Skeletal muscle tissue (tissue), 4 donors: Measurements from ENCODE around the gene CAPN10. TPM values are rescaled to one million over a fixed set of nuclear protein-coding genes. Genes with fewer than 3 reads are reported as not detected.

Source experiments
- H3K27ac ChIP-seq: one replicate; pipeline ENCODE4 v1.7.0; 2013; ENCODE audit warnings: mild to moderate bottlenecking, low read depth, low read length, inconsistent platforms
- H3K27me3 ChIP-seq, 3 donors: one replicate each; pipeline ENCODE4 v1.7.0; 2013; ENCODE audit warnings: low read length in 3 of 3; ENCODE audit not compliant: control insufficient read depth in 3 of 3, insufficient read depth in 3 of 3
- H3K36me3 ChIP-seq, 3 donors: one replicate each; pipeline ENCODE4 v1.7.0; 2013; ENCODE audit warnings: low read length in 3 of 3; ENCODE audit not compliant: control insufficient read depth in 3 of 3, insufficient read depth in 3 of 3
- H3K4me1 ChIP-seq, 3 donors: one replicate each; pipeline ENCODE4 v1.7.0; 2013; ENCODE audit warnings: low read length in 3 of 3, mild to moderate bottlenecking in 3 of 3; ENCODE audit not compliant: control insufficient read depth in 3 of 3, insufficient read depth in 3 of 3
- H3K4me3 ChIP-seq, 3 donors: one replicate each; pipeline ENCODE4 v1.7.0; 2013; ENCODE audit warnings: low read length in 3 of 3
- H3K9ac ChIP-seq, 3 donors: one replicate each; pipeline ENCODE4 v1.7.0; 2013; ENCODE audit warnings: low read length in 3 of 3, mild to moderate bottlenecking in 3 of 3, moderate library complexity in 2 of 3, low read depth in 1 of 3
- H3K9me3 ChIP-seq, 3 donors: one replicate each; pipeline ENCODE4 v1.7.0; 2013; ENCODE audit warnings: low read length in 3 of 3; ENCODE audit not compliant: control insufficient read depth in 3 of 3
- total RNA-seq: library from RNA; depleted of rRNA; stranded (reverse); fragments of >200 nt; gene quantifications from one replicate; pipeline ENCODE4 v1.2.3, GENCODE V29; 2014
- donor health status: Osteomylitis.

CAPN10 gene
- total RNA-seq, 1 donor from 2014 or later, result 12.0 TPM

DNA sequence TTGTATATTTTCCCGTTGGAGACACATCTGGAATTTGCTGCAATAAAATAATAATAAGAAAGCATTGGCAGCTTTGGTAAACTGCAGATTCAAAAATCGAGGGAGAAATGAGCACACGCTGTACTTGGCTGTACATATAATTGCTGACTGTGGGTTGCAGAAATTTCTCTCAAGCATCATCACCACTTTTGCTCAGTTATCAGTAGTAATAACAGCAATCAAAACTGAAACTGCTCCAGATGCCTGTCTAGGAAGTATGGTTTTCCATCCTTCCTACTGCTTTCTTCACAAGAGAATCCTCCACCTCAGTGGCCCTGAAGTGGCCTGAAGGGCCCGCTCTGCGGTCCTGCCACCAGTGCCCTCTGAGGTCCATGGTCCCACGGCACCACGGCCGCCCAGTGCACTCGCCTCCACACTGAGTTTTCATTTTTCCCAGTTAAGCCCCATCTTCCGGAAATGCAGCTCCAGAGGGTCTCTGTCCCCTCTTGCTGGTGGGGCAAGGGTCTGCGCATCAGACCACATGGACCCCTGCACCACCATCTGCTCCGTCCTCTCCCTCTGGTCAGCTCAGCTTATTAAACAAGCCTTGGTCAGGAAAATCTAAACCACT is 22.5 kb upstream of the CAPN10 start:
- Histone ChIP-seq H3K27me3 (no peaks in the 10 kb centered on the region), H3K4me3 (no peak overlapping the region), H3K36me3 (peaks cover 0 to 14% (median 6%) of the 10 kb centered on the region in 3 donors), H3K9ac (peak overlapping the region in 1 of 3 donors; percentile 16), H3K27ac (no peak overlapping the region), H3K4me1 (peaks cover 42 to 53% (median 47%) of the 10 kb centered on the region in 3 donors), H3K9me3 (no peaks in the 10 kb centered on the region)

GRCh38 chr2:240564561-240565332 is 21.8 kb upstream of the CAPN10 start:
- Histone ChIP-seq H3K27me3 (no peaks in the 10 kb centered on the region), H3K4me1 (peaks cover 43 to 53% (median 49%) of the 10 kb centered on the region in 3 donors), H3K9ac (peak overlapping the region in 1 of 3 donors; percentile 50), H3K4me3 (no peak overlapping the region), H3K27ac (peak overlapping the region; percentile 66), H3K36me3 (peaks cover 0 to 14% (median 6%) of the 10 kb centered on the region in 3 donors), H3K9me3 (no peaks in the 10 kb centered on the region)

- Histone ChIP-seq H3K36me3 (peaks cover 0 to 14% (median 6%) of the 10 kb centered on the region in 3 donors), H3K9me3 (no peaks in the 10 kb centered on the region), H3K27me3 (no peaks in the 10 kb centered on the region), H3K4me1 (peaks cover 47 to 56% (median 53%) of the 10 kb centered on the region in 3 donors), H3K27ac (peak overlapping the region; percentile 66), H3K4me3 (peak overlapping the region; percentile 38 to 61 (median 61)), H3K9ac (peak overlapping the region; percentile 51 to 77 (median 60))
Measured at GRCh38 chr2:240565333-240566202, 21.0 kb upstream of the CAPN10 start.

DNA sequence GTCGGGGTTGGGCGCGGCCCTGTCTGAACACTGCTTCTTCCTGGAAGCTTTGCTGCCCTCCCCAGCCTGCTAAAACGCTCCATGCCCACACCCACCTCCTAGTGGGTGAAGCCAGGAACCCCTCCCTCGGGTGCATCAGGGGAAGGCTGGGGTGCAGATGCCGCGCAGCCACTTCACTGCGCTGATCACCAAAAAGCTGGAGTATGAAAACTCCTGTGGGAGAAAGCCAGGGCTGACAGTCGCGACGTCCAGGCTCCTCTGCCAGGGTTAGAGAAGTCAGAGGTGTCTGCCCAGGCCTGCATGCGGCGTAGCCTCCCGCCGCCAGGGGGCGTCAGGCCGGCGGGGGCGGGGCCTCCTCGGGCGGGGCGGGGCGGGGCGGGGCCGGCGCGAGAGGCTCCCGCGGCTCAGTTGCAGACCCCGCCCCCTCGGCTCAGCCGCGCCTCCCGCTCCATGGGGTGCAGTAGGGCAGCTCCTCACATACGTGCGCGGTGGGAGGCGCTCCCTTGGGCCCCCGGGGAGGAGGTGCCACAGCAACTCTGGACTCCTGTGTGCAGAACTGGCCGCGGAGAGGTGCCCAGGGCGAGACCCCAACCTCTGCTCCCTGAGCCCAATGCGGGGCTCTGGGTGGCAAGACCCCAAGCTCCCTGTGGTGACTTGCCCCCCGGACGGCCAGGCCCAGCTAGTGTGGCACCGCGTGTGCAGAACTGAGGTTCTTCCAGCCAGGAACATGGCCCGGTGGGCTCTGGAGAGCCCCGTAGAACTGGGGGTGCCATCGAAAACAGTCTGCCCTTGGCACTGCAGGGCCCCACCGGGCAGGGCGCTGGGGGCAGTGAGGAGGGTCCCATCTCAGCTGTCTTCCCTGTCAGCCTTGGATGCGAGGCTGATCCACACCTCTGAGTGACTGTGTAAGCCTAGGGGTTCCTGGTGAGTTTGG is 20.1 kb upstream of the CAPN10 start:
- H3K27me3 ChIP-seq, result no peaks in the 10 kb centered on the region
- no peaks in the 10 kb centered on the region for H3K9me3 ChIP-seq
- peaks cover 0 to 14% (median 6%) of the 10 kb centered on the region in 3 donors for H3K36me3 ChIP-seq
- H3K4me3 ChIP-seq, result peak overlapping the region; percentile 72 to 82 (median 74)
- peak overlapping the region; percentile 66 for H3K27ac ChIP-seq
- H3K4me1 ChIP-seq, result peaks cover 43 to 59% (median 52%) of the 10 kb centered on the region in 3 donors
- H3K9ac ChIP-seq, result peak overlapping the region; percentile 75 to 82 (median 78)

GRCh38 chr2:240567137-240567871 is 19.2 kb upstream of the CAPN10 start:
- Histone ChIP-seq H3K27ac (peak overlapping the region; percentile 64), H3K9ac (peak overlapping the region; percentile 75 to 82 (median 78)), H3K4me3 (peak overlapping the region; percentile 72 to 82 (median 74)), H3K36me3 (peaks cover 2 to 12% (median 6%) of the 10 kb centered on the region in 3 donors), H3K27me3 (no peaks in the 10 kb centered on the region), H3K4me1 (peaks cover 39 to 54% (median 47%) of the 10 kb centered on the region in 3 donors), H3K9me3 (no peaks in the 10 kb centered on the region)

- H3K4me1 ChIP-seq, result peaks cover 35 to 54% (median 47%) of the 10 kb centered on the region in 3 donors
Measured at GRCh38 chr2:240567872-240568677, 18.5 kb upstream of the CAPN10 start, which contains the start of gene RNPEPL1. RNPEPL1 (plus strand) TSS chr2:240568484; CDS start chr2:240568587, 103 bp downstream.

DNA sequence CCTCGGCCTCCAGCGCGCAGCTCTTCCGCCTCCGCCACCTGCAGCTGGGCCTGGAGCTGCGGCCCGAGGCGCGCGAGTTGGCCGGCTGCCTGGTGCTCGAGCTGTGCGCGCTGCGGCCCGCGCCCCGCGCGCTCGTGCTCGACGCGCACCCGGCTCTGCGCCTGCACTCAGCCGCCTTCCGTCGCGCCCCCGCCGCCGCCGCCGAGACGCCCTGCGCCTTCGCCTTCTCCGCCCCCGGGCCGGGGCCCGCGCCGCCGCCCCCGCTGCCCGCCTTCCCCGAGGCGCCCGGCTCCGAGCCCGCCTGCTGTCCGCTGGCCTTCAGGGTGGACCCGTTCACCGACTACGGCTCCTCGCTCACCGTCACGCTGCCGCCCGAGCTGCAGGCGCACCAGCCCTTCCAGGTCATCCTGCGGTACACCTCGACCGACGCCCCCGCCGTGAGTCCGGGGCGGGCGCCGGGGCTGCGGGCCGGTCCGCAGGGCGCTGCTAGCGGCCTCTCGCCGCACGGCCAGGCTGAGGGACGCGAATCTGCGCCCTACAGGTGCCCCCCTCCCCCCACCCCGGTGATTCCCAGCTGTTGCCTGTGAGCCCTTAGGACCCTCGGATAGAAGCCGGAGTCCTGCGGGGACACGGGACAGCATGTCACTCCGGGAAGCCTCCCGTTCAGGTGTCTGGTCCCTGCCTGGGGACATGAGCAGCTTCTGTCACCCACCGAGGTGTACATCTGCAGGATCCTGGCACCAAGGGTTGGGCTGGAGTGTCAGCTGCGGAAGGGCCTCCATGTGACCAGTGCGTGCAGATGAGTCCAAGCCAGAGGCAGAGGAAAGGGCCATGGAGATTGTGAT is 17.6 kb upstream of the CAPN10 start:
- Histone ChIP-seq H3K4me3 (peak overlapping the region; percentile 79 to 83 (median 83)), H3K9me3 (no peaks in the 10 kb centered on the region), H3K4me1 (peaks cover 35 to 54% (median 47%) of the 10 kb centered on the region in 3 donors), H3K36me3 (peaks cover 4 to 7% (median 4%) of the 10 kb centered on the region in 3 donors), H3K27me3 (no peaks in the 10 kb centered on the region), H3K9ac (peak overlapping the region; percentile 72 to 88 (median 74)), H3K27ac (no peak overlapping the region)

More at GRCh38 chr2:240567872-240568677, 18.5 kb upstream of the CAPN10 start, which contains the start of gene RNPEPL1:
- Histone ChIP-seq H3K9ac (peak within 1 kb of the TSS; percentile 75 to 88 (median 78)), H3K9me3 (no peaks in the 10 kb centered on the region), H3K36me3 (peaks cover 4 to 7% (median 6%) of the 10 kb centered on the region in 3 donors), H3K4me3 (peak within 1 kb of the TSS; percentile 79 to 83 (median 83)), H3K27ac (peak within 1 kb of the TSS; percentile 64), H3K27me3 (no peaks in the 10 kb centered on the region)
